Pancreas (tissue), 8 donors: ENCODE measurements around the gene ZFR2. TPM values are rescaled to one million over a fixed set of nuclear protein-coding genes. Genes with fewer than 3 reads are reported as not detected.

ENCODE experiments used
- polyA plus RNA-seq, 2 donors: library from polyadenylated mRNA; stranded (reverse); fragments of 200-250 nt; gene quantifications; one replicate each; pipeline ENCODE4 v1.2.3, GENCODE V29; 2013
- total RNA-seq, 6 donors: library from RNA; stranded (reverse); fragmentation: NEBNext Ultra II Directional in 4 of 6; extraction: Animal tissue kit (Norgen Biotek cat#: 25700) in 4 of 6; gene quantifications; one replicate each; pipeline versions ENCODE4 v1.2.1 to v1.2.4, GENCODE V29; 2021 to 2023
- donor health status: healthy with polysubstance abuse.
- donor health status: DM: no; HTN: no; CAD: no; lungs with moderate emphysema.
- donor health status: DM: no; HTN: no; CAD: no.
- donor health status: Bipolar disorder and iron deficiency.
- donor health status: DM: yes; HTN: yes; CAD: no.
- donor health status: DM: no; HTN: no; CAD: no.
- donor health status: DM: no; HTN: no; CAD: no.
- donor health status: DM: yes; HTN: yes; CAD: no.

Gene ZFR2
- total and polyA plus RNA-seq, 8 donors: 0.06 to 3.1 (median 0.34) TPM; not detected in 2

Other genes with a start within 250 kb of the ZFR2 start
- gene CACTIN, start 242.2 kb downstream of the ZFR2 start, total RNA-seq: 10 to 100 TPM in 3 of 6 donors, 1 to 10 TPM in 3; 6.8 to 14.6 (median 10.4) TPM
- gene CACTIN, start 242.2 kb downstream of the ZFR2 start, polyA plus RNA-seq: 10 to 100 TPM; 17.4 to 27.2 TPM
- 10 to 100 TPM; 12.9 to 21.4 (median 14.9) TPM for gene PIP5K1C, start 168.6 kb downstream of the ZFR2 start, total RNA-seq
- 10 to 100 TPM; 14.1 to 24.8 TPM for gene PIP5K1C, start 168.6 kb downstream of the ZFR2 start, polyA plus RNA-seq
- 10 to 100 TPM in 5 of 6 donors, 1 to 10 TPM in 1; 9.2 to 23.7 (median 15.1) TPM for gene TJP3, start 160.7 kb downstream of the ZFR2 start, total RNA-seq
- gene TJP3, start 160.7 kb downstream of the ZFR2 start, polyA plus RNA-seq: 10 to 100 TPM; 26.2 to 36.0 TPM
- gene APBA3, start 107.3 kb downstream of the ZFR2 start, total RNA-seq: 10 to 100 TPM in 3 of 6 donors, 1 to 10 TPM in 3; 6.7 to 18.7 (median 9.7) TPM
- 10 to 100 TPM; 21.7 to 27.1 TPM for gene APBA3, start 107.3 kb downstream of the ZFR2 start, polyA plus RNA-seq
- gene MRPL54, start 106.4 kb downstream of the ZFR2 start, total RNA-seq: 10 to 100 TPM; 30.0 to 46.3 (median 36.5) TPM
- gene MRPL54, start 106.4 kb downstream of the ZFR2 start, polyA plus RNA-seq: 100 to 1,000 TPM in 1 of 2 donors, 10 to 100 TPM in 1; 95.8 to 104 TPM
- not detected for gene RAX2, start 96.8 kb downstream of the ZFR2 start, total RNA-seq
- not detected for gene RAX2, start 96.8 kb downstream of the ZFR2 start, polyA plus RNA-seq
- gene MATK, start 82.7 kb downstream of the ZFR2 start, total RNA-seq: 1 to 10 TPM in 2 of 6 donors, under 1 TPM in 2, not detected in 2; 0.69 to 3.9 (median 1.5) TPM
- 1 to 10 TPM; 1.6 to 1.8 TPM for gene MATK, start 82.7 kb downstream of the ZFR2 start, polyA plus RNA-seq
- under 1 TPM; 0.09 to 0.67 (median 0.27) TPM for gene ATCAY, start 11.6 kb upstream of the ZFR2 start, total RNA-seq
- gene ATCAY, start 11.6 kb upstream of the ZFR2 start, polyA plus RNA-seq: under 1 TPM; 0.04 to 0.70 TPM
- gene NMRK2, start 64.0 kb upstream of the ZFR2 start, total RNA-seq: under 1 TPM in 1 of 6 donors, not detected in 5; 0.55 TPM
- under 1 TPM; 0.23 to 0.33 TPM for gene NMRK2, start 64.0 kb upstream of the ZFR2 start, polyA plus RNA-seq
- 10 to 100 TPM; 20.6 to 40.1 (median 27.4) TPM for gene DAPK3, start 102.1 kb upstream of the ZFR2 start, total RNA-seq
- gene DAPK3, start 102.1 kb upstream of the ZFR2 start, polyA plus RNA-seq: 10 to 100 TPM; 50.6 to 61.4 TPM
- gene EEF2, start 116.4 kb upstream of the ZFR2 start, total RNA-seq: 1,000 to 10,000 TPM; 2,199 to 4,238 (median 2,879) TPM
- gene EEF2, start 116.4 kb upstream of the ZFR2 start, polyA plus RNA-seq: 1,000 to 10,000 TPM in 1 of 2 donors, 100 to 1,000 TPM in 1; 545 to 1,088 TPM
- gene PIAS4, start 138.7 kb upstream of the ZFR2 start, total RNA-seq: 10 to 100 TPM; 13.4 to 25.3 (median 16.1) TPM
- gene PIAS4, start 138.7 kb upstream of the ZFR2 start, polyA plus RNA-seq: 10 to 100 TPM; 12.8 to 14.8 TPM
- gene ZBTB7A, start 197.9 kb upstream of the ZFR2 start, total RNA-seq: 10 to 100 TPM; 10.9 to 25.0 (median 15.6) TPM
- gene ZBTB7A, start 197.9 kb upstream of the ZFR2 start, polyA plus RNA-seq: 1 to 10 TPM; 6.1 to 9.3 TPM